ENCODE data around the gene ZCCHC7. TPM values are rescaled to one million over a fixed set of nuclear protein-coding genes. Genes with fewer than 3 reads are reported as not detected.

ZCCHC7 gene
- total RNA-seq, 3 donors from 2014 or later (not counting 1 experiment from before 2014, with no cell fraction given) = 42.4 to 43.2 (median 42.8) TPM

GRCh38 chr9:37382161-37382981 is 262.0 kb downstream of the ZCCHC7 start:
- no peaks in the 10 kb centered on the region for H3K9me3 ChIP-seq (ENCODE audit: control insufficient read depth, insufficient read depth, low read length)
- TF ChIP-seq CTCF (IDR thresholded peaks at IDR 0.05) = no peak
- peak overlapping the region; percentile 31 for H3K27ac ChIP-seq (ENCODE audit: low read length)
- DNase-seq = no peak
- H3K4me1 ChIP-seq (ENCODE audit: control insufficient read depth, insufficient read depth, low read length) = peaks cover 20% of the 10 kb centered on the region
- H3K27me3 ChIP-seq (ENCODE audit: control insufficient read depth, insufficient read depth, low read length) = no peaks in the 10 kb centered on the region
- WGBS (ENCODE audit: insufficient coverage) = 84% methylated on average over 14 of the region's 14 CpGs
- Mint-ChIP-seq H3K27me3 (ENCODE audit: low read depth in 2 of 2) (peaks cover 0 to 6% of the 10 kb centered on the region in 2 donors), H3K4me1 (no peaks in the 10 kb centered on the region), H3K36me3 (no peaks in the 10 kb centered on the region), H3K9me3 (no peaks in the 10 kb centered on the region), H3K27ac (no peak overlapping the region), H3K4me3 (no peak overlapping the region)
- no peak for ATAC-seq
- H3K4me3 ChIP-seq (ENCODE audit: low read length) = no peak overlapping the region
- intact Hi-C loops (cut with micrococcal nuclease) = no loop called here
- H3K36me3 ChIP-seq (ENCODE audit: control insufficient read depth, insufficient read depth, low read length) = no peaks in the 10 kb centered on the region

GRCh38 chr9:37382982-37383357 is 262.6 kb downstream of the ZCCHC7 start:
- Histone ChIP-seq H3K27ac (ENCODE audit: low read length) (peak overlapping the region; percentile 60), H3K4me3 (ENCODE audit: low read length) (no peak overlapping the region), H3K36me3 (ENCODE audit: control insufficient read depth, insufficient read depth, low read length) (no peaks in the 10 kb centered on the region), H3K4me1 (ENCODE audit: control insufficient read depth, insufficient read depth, low read length) (peaks cover 20% of the 10 kb centered on the region), H3K9me3 (ENCODE audit: control insufficient read depth, insufficient read depth, low read length) (no peaks in the 10 kb centered on the region), H3K27me3 (ENCODE audit: control insufficient read depth, insufficient read depth, low read length) (no peaks in the 10 kb centered on the region)
- 79% methylated on average over 5 of the region's 5 CpGs for WGBS (ENCODE audit: insufficient coverage)
- Mint-ChIP-seq H3K4me1 (no peaks in the 10 kb centered on the region), H3K27me3 (ENCODE audit: low read depth in 2 of 2) (peaks cover 0 to 6% of the 10 kb centered on the region in 2 donors), H3K4me3 (no peak overlapping the region), H3K27ac (no peak overlapping the region), H3K9me3 (no peaks in the 10 kb centered on the region), H3K36me3 (no peaks in the 10 kb centered on the region)
- TF ChIP-seq CTCF (IDR thresholded peaks at IDR 0.05) = no peak
- intact Hi-C loops (cut with micrococcal nuclease) = no loop called here
- no peak for ATAC-seq
- no peak for DNase-seq

GRCh38 chr9:37383393-37383792 is 263.0 kb downstream of the ZCCHC7 start:
- H3K27ac Mint-ChIP-seq = no peak overlapping the region
- Histone ChIP-seq H3K4me1 (ENCODE audit: control insufficient read depth, insufficient read depth, low read length) (peaks cover 16% of the 10 kb centered on the region), H3K36me3 (ENCODE audit: control insufficient read depth, insufficient read depth, low read length) (no peaks in the 10 kb centered on the region), H3K27ac (ENCODE audit: low read length) (peak overlapping the region; percentile 60), H3K4me3 (ENCODE audit: low read length) (no peak overlapping the region), H3K9me3 (ENCODE audit: control insufficient read depth, insufficient read depth, low read length) (no peaks in the 10 kb centered on the region), H3K27me3 (ENCODE audit: control insufficient read depth, insufficient read depth, low read length) (no peaks in the 10 kb centered on the region)
- no peaks in the 10 kb centered on the region for H3K36me3 Mint-ChIP-seq
- H3K4me3 Mint-ChIP-seq = no peak overlapping the region
- intact Hi-C loops (cut with micrococcal nuclease) = no loop called here
- 84% methylated on average over 6 of the region's 6 CpGs for WGBS (ENCODE audit: insufficient coverage)
- no peaks in the 10 kb centered on the region for H3K9me3 Mint-ChIP-seq
- DNase-seq (no peak), ATAC-seq (no peak)
- TF ChIP-seq CTCF (IDR thresholded peaks at IDR 0.05) = no peak
- H3K4me1 Mint-ChIP-seq = no peaks in the 10 kb centered on the region
- peaks cover 0 to 6% of the 10 kb centered on the region in 2 donors for H3K27me3 Mint-ChIP-seq (ENCODE audit: low read depth in 2 of 2)
